Testis (tissue), 2 donors: ENCODE measurements around the gene WDR86.

Experiments used
- CTCF ChIP-seq, 3 experiments: fragments of 450-650 bp in 2 of 3; fragments of 200-600 bp in 1 of 3; sonication (generic) in 1 of 3; IDR thresholded peaks; one replicate each; pipeline ENCODE4 v1.5.1; 2016 to 2019; ENCODE audit warnings: antibody characterized with exemption in 3 of 3, mild to moderate bottlenecking in 2 of 3, moderate library complexity in 1 of 3
- POLR2A ChIP-seq: fragments of 450-650 bp; IDR thresholded peaks from one replicate; pipeline ENCODE4 v1.6.1; 2017; ENCODE audit warnings: antibody characterized with exemption, mild to moderate bottlenecking, moderate library complexity

GRCh38 chr7:151340794-151341356, 69.0 kb downstream of the WDR86 start:
- TF ChIP-seq CTCF (IDR thresholded peaks at IDR 0.05) (no peak), POLR2A (no peak)
